Neural crest cell (in vitro differentiated cells): ENCODE data around the gene EXOC7. TPM values are rescaled to one million over a fixed set of nuclear protein-coding genes. Genes with fewer than 3 reads are reported as not detected.
A peak's percentile ranks its signal among the peaks of the same experiment; 100 is the strongest.

Source experiments
- microRNA-seq: library from miRNA; unstranded; fragments of <30 nt; microRNA quantifications from one replicate; pipeline ENCODE4, GENCODE V29; 2020
- total RNA-seq: library from RNA; stranded (reverse); gene quantifications from 2 replicates; pipeline ENCODE4 v1.2.1, GENCODE V29; 2021

Gene EXOC7
- total RNA-seq, 1 donor from 2014 or later, result 195 TPM

Small RNA genes within 50 kb of the gene (microRNA-seq; reads per million reads assigned to microRNA genes)
- 13.6 reads per million, percentile 29 among the genes with 10 or more reads in this experiment for gene MIR6868

Other genes starting within 250 kb of the EXOC7 start
- 49.3 and 53.3 TPM in 2 replicates for gene WBP2, start 248.5 kb downstream of the EXOC7 start, total RNA-seq
- 0.91 and 1.9 TPM in 2 replicates for gene TRIM47, start 225.2 kb downstream of the EXOC7 start, total RNA-seq
- gene TRIM65, start 206.8 kb downstream of the EXOC7 start, total RNA-seq, result 23.3 and 27.4 TPM in 2 replicates
- 111 and 115 TPM in 2 replicates for gene MRPL38, start 198.9 kb downstream of the EXOC7 start, total RNA-seq
- 21.7 and 25.9 TPM in 2 replicates for gene FBF1, start 162.7 kb downstream of the EXOC7 start, total RNA-seq
- gene ACOX1, start 124.6 kb downstream of the EXOC7 start, total RNA-seq, result 19.3 and 22.3 TPM in 2 replicates
- 9.1 and 10.1 TPM in 2 replicates for gene TEN1, start 124.5 kb downstream of the EXOC7 start, total RNA-seq
- gene CDK3, start 102.9 kb downstream of the EXOC7 start, total RNA-seq, result 7.9 and 9.4 TPM in 2 replicates
- gene EVPL, start 76.5 kb downstream of the EXOC7 start, total RNA-seq, result not detected in 2 replicates
- gene SRP68, start 31.3 kb downstream of the EXOC7 start, total RNA-seq, result 87.9 and 91.6 TPM in 2 replicates
- gene GALR2, start 29.0 kb downstream of the EXOC7 start, total RNA-seq, result not detected in 2 replicates
- gene ZACN, start 24.6 kb downstream of the EXOC7 start, total RNA-seq, result 0.19 TPM in 1 of 2 replicates, not detected in the other
- 4.3 and 4.5 TPM in 2 replicates for gene FOXJ1, start 37.5 kb upstream of the EXOC7 start, total RNA-seq
- gene RNF157, start 136.7 kb upstream of the EXOC7 start, total RNA-seq, result 50.4 and 54.0 TPM in 2 replicates
- 18.8 and 21.5 TPM in 2 replicates for gene UBALD2, start 161.6 kb upstream of the EXOC7 start, total RNA-seq
- 10.6 and 12.3 TPM in 2 replicates for gene QRICH2, start 204.5 kb upstream of the EXOC7 start, total RNA-seq